GM12892 (cell line): ENCODE measurements around the gene RFT1.
A peak's percentile ranks its signal among the peaks of the same experiment; 100 is the strongest.
"Not testable (repeated sequence)": the region's sequence is repeated elsewhere in the genome, so short reads cannot be mapped to it uniquely, and the experiment has no call there.

Source experiments
- DNase-seq: peaks from one replicate; pipeline ENCODE4 v3.0.0; 2011; ENCODE audit not compliant: insufficient read length
- FAIRE-seq: peaks from 2 replicates; lab custom pipeline; 2011; peaks lifted over from hg19 to GRCh38; lab: Jason Lieb, UNC
- POLR2A ChIP-seq: IDR thresholded peaks from 2 replicates; pipeline ENCODE4 v1.6.1; 2011; ENCODE audit warnings: low read depth, low read length, control low read depth
- POLR2AphosphoS5 ChIP-seq: IDR thresholded peaks from 2 replicates; pipeline ENCODE4 v1.6.1; 2011; ENCODE audit warnings: low read depth, low read length, control low read depth
- TAF1 ChIP-seq: IDR thresholded peaks from 2 replicates; pipeline ENCODE4 v1.6.1; 2011; ENCODE audit warnings: low read depth, mild to moderate bottlenecking, control low read depth, low read length, borderline replicate concordance

Gene RFT1

GRCh38 chr3:53068176-53068575 is 62.1 kb downstream of the RFT1 start:
- TF ChIP-seq POLR2A, result no peak
- FAIRE-seq (no peak), DNase-seq (no peak)

- TF ChIP-seq POLR2A (no peak), POLR2AphosphoS5 (no peak), TAF1 (no peak)
- DNase-seq (no peak), FAIRE-seq (no peak)
These were observed 62.7 kb downstream of the RFT1 start for GRCh38 chr3:53067567-53067966.

- TF ChIP-seq POLR2AphosphoS5 (no peak), POLR2A (no peak), TAF1 (no peak)
- DNase-seq, result no peak
- FAIRE-seq, result no peak
These were observed 64.3 kb downstream of the RFT1 start for GRCh38 chr3:53065841-53066480.

GRCh38 chr3:53062905-53063304 is 67.3 kb downstream of the RFT1 start:
- TF ChIP-seq POLR2A, result no peak
- no peak for TF ChIP-seq TAF1
- no peak for TF ChIP-seq POLR2AphosphoS5
- FAIRE-seq, result no peak
- no peak for DNase-seq

- FAIRE-seq (no peak), DNase-seq (no peak)
- TF ChIP-seq POLR2A (no peak), POLR2AphosphoS5 (no peak), TAF1 (no peak)
These were observed 73.8 kb downstream of the RFT1 start for GRCh38 chr3:53056442-53056841.

GRCh38 chr3:53054233-53054632 is 76.0 kb downstream of the RFT1 start:
- DNase-seq, result not testable (repeated sequence)

GRCh38 chr3:53051929-53052328 is 78.3 kb downstream of the RFT1 start:
- TF ChIP-seq POLR2AphosphoS5 (no peak), TAF1 (no peak), POLR2A (no peak)
- DNase-seq (no peak), FAIRE-seq (no peak)

More at GRCh38 chr3:53054233-53054632, 76.0 kb downstream of the RFT1 start:
- FAIRE-seq, result not testable (repeated sequence)

GRCh38 chr3:53049987-53050386 is 80.2 kb downstream of the RFT1 start:
- DNase-seq, result no peak
- no peak for FAIRE-seq
- no peak for TF ChIP-seq POLR2A
- no peak for TF ChIP-seq TAF1
- no peak for TF ChIP-seq POLR2AphosphoS5

GRCh38 chr3:53046171-53047170 is 83.8 kb downstream of the RFT1 start:
- DNase-seq (peak; percentile 50), FAIRE-seq (peak; percentile 86)
- no peak for TF ChIP-seq POLR2AphosphoS5
- TF ChIP-seq POLR2A, result no peak
- no peak for TF ChIP-seq TAF1

- FAIRE-seq, result no peak
- DNase-seq, result peak; percentile 80
- TF ChIP-seq TAF1 (no peak), POLR2AphosphoS5 (no peak), POLR2A (no peak; the same call in 1 of the 2 replicates)
These were observed 84.6 kb downstream of the RFT1 start, which contains the start of gene SFMBT1 for GRCh38 chr3:53045518-53046170. TSS of gene SFMBT1 (minus strand) at chr3:53046073. CDS start at chr3:52969128, 76,945 bp downstream.

GRCh38 chr3:53044711-53045517 is 85.3 kb downstream of the RFT1 start:
- FAIRE-seq, result no peak
- peak; percentile 67 for DNase-seq

More at GRCh38 chr3:53044711-53045517, 85.3 kb downstream of the RFT1 start:
- no peak for TF ChIP-seq TAF1
- no peak for TF ChIP-seq POLR2A
- no peak for TF ChIP-seq POLR2AphosphoS5
